Fibroblast of the aortic adventitia (primary cell): ENCODE data around the gene PPP2R3B. TPM values are rescaled to one million over a fixed set of nuclear protein-coding genes. Genes with fewer than 3 reads are reported as not detected.

Source experiments
- DNase-seq: peaks from one replicate; pipeline ENCODE4 v3.0.0-alpha.2; 2010; ENCODE audit warnings: low read depth
- H3K4me3 ChIP-seq: 2 replicates; pipeline ENCODE4 v1.5.1; 2011; ENCODE audit warnings: low read depth, mild to moderate bottlenecking, control low read depth, low read length, moderate library complexity
- total RNA-seq: library from RNA; depleted of rRNA; stranded (reverse); fragments of >200 nt; gene quantifications from 2 replicates; pipeline ENCODE4 v1.2.3, GENCODE V29; 2012; ENCODE audit warnings: low replicate concordance
- TF ChIP-seq, protein P1 (sequence below): IDR thresholded peaks from 2 replicates; pipeline ENCODE4 v1.5.1; 2011; ENCODE audit warnings: mild to moderate bottlenecking, low read length, control low read depth, inconsistent platforms; ENCODE audit not compliant: insufficient read depth

PPP2R3B gene
- total RNA-seq, 1 donor = 9.9 TPM

DNA sequence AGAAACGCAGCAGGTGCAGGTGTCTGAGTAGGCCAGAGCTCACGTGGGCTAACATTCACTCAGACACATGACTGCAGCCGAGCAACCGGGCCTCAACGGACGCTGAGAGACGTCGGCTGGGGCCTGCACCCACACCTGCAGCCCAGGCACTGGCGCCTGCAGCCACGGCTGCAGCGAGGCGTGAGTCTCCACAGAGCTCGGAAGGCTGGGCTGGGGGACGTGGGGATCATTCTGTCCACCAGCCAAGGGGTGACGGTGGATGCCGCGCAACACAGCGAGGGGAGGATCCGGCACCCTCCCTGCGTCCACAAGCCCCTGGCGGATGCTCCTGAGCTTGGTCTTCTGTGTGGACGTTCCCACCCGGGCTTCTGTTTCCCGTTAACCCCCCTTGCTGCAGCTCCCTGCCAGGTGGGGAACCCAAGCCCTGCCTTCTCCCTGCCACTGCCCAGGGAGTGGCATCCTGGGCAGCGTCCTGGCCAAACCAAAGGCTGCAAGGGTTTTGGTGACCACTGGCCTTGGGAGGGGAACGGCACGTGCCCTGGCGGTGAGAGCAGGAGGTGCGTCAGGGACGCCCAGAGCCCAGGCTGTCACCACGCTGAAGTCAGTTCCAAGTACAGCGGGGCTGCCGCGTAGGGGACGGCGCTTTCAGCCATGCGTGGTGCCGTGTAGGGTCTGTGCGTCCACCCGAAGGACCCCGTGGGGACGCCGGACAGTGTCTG is 16.3 kb downstream of the PPP2R3B start:
- H3K4me3 ChIP-seq = no peak overlapping the region
- DNase-seq = no peak

DNA sequence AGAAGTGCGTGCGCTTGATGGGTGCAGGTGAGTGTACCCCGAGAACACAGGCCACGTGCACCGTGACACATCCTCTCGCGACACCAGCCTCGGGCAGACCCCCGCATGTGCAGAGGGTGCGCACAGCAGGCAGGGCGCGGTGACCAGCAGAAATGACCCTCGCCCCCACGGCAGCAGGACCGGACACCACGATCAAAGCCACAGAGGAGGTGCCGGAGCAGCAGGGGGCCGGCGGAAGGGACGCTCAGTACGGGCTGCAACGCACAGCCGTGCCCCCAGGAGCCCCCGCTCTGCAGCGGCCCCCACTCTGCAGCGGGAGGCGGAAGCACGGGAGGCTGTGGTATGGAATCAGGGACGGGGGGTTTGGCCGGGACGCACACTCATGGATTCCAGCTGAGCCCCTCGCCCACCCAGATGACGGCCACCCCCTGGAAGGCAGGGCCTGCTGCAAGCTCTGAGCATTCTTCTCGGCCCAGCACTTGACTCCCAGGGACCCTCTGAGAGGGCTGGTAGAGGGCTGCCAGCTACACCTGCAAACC is 17.1 kb downstream of the PPP2R3B start:
- H3K4me3 ChIP-seq = no peak overlapping the region
- TF ChIP-seq, protein P1, sequence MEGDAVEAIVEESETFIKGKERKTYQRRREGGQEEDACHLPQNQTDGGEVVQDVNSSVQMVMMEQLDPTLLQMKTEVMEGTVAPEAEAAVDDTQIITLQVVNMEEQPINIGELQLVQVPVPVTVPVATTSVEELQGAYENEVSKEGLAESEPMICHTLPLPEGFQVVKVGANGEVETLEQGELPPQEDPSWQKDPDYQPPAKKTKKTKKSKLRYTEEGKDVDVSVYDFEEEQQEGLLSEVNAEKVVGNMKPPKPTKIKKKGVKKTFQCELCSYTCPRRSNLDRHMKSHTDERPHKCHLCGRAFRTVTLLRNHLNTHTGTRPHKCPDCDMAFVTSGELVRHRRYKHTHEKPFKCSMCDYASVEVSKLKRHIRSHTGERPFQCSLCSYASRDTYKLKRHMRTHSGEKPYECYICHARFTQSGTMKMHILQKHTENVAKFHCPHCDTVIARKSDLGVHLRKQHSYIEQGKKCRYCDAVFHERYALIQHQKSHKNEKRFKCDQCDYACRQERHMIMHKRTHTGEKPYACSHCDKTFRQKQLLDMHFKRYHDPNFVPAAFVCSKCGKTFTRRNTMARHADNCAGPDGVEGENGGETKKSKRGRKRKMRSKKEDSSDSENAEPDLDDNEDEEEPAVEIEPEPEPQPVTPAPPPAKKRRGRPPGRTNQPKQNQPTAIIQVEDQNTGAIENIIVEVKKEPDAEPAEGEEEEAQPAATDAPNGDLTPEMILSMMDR = no peak
- no peak for DNase-seq

More for the DNA sequence above, 16.3 kb downstream of the PPP2R3B start:
- TF ChIP-seq, protein P1 = no peak

DNA sequence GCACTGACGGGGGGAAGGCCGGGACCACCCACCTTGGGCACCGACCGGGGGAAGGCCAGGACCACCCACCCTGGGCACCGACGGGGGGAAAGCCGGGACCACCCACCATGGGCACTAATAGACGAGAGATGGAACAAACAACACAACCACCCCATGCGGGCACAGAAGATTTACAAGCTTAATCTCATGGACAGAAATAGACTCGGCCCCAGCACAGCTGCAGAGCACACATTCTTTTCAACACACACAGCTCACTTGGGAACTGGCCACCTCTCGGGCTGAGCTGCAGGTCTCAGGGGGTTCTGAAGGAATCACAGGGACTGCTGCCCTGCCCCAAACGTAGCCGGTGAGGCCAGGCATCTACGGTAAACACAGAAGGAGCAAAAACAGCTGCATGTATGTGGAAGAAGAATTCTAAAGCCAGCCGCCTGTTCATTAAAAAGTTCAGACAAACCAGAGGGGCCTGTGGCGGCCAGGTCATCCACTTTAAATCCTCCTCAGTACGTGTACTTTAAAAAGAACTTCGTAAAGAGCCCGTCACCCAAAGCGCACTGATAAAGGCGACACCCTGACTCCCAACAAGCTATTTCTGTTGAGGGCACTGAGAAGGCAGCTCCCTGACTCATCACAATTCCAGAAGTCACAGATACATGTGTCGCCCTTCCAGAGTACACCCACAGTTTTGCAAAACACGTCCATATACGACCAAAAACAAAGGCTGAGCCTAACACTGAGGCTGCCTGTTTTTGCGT is 17.7 kb downstream of the PPP2R3B start:
- DNase-seq = no peak
- TF ChIP-seq, protein P1 = no peak
- H3K4me3 ChIP-seq = no peak overlapping the region

DNA sequence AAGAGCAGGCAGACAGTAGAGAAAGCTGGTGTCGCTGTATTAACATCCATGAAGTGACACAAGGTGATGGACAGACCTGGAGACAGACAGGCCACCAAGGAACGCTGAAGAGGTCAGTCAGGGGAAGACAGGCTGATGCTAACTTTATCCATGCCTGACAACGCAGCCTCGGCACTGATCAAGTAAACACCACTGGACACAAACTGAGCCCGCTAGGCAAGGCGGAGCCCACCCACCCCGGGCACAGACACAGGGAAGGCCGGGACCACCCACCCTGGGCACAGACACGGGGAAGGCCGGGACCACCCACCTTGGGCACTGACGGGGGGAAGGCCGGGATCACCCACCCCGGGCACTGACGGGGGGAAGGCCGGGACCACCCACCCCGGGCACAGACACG is 18.8 kb downstream of the PPP2R3B start:
- DNase-seq = no peak
- H3K4me3 ChIP-seq = no peak overlapping the region
- TF ChIP-seq, protein P1 = no peak

DNA sequence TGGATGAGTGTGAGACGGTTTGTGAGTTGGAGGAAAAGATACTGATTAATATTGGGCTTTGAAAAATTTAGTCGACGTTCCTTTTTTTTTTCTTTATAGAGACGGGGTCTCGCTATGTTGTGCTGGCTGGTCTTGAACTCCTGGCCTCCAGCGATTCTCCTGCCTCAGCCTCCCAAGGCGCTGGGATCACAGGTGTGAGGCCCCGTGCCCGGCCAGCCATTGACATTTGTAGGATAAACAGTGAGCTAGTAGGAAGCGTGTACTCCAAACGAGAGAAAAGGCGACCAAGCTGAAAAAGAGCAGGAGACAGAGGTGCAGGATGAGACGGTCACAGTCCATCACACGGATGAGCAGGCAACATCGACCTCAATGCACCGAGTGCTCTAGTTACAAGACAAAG is 19.4 kb downstream of the PPP2R3B start:
- DNase-seq = no peak
- TF ChIP-seq, protein P1 = no peak

DNA sequence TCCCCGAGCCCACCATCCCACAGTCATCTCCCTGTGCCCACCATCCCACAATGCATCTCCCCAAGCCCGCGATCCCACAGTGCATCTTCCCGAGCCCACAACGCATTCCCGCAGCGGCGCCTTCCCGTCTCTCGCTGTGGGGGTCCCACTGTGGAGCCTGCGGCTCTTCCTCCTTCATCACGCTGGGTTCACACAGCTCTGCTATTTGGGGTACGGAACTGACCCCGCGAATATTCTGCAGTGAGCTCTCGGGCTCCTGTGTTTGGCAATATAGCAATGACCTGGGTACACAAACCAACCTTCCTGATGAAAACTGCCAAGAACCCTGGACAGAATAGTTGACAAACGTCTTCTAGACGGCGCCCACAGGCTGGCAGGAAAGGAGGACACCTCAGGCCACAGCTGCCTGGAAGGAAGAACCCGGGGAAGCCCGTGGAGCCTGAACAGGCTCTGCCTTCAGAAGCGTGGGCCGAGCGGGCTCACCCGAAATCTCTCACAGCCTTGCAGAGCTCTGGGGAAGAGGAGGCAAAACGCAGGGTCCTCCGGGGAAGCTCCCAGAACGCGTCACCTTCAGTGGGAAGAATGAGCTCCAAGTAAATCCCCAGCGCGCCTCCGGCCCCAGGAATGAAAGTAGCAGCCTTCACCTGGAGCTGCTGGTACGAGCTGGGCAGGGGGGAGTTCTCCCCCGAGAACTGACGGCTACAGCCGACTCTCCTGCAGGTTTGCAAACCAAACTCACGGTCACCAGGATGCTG is 22.9 kb downstream of the PPP2R3B start:
- DNase-seq = no peak
- TF ChIP-seq, protein P1 = no peak
- H3K4me3 ChIP-seq = no peak overlapping the region

More for the DNA sequence above, 19.4 kb downstream of the PPP2R3B start:
- H3K4me3 ChIP-seq = no peak overlapping the region
